Endothelial cell of umbilical vein (primary cell): ENCODE results near the gene CSF3. TPM values are rescaled to one million over a fixed set of nuclear protein-coding genes. Genes with fewer than 3 reads are reported as not detected.

Source experiments
- BruUV-seq: library from RNA; stranded (reverse); fragments of 400-500 nt; replicated peaks from 2 replicates; lab custom pipeline; 2021; lab: Mats Ljungman, UMichigan
- CTCF ChIA-PET: fragments of 300-600, 350-600 bp; sonication (Branson Sonifier 250); formaldehyde crosslinking; loops from one replicate; lab custom pipeline; 2021; ENCODE audit warnings: antibody characterized with exemption, inconsistent platforms; lab: Charles Lee
- POLR2A ChIA-PET: fragments of 300-600, 350-600 bp; sonication (Branson Sonifier 250); formaldehyde crosslinking; loops from one replicate; lab custom pipeline; 2021; ENCODE audit warnings: antibody characterized with exemption, inconsistent platforms; lab: Charles Lee
- DNase-seq: peaks from one replicate; pipeline ENCODE4 v3.0.0-alpha.2; 2011; ENCODE audit warnings: low read depth, low spot score
- FAIRE-seq: peaks from 2 replicates; lab custom pipeline; 2011; peaks lifted over from hg19 to GRCh38; lab: Jason Lieb, UNC
- H2AFZ ChIP-seq: 2 replicates; pipeline ENCODE4 v1.6.0; 2012; ENCODE audit warnings: low read depth, low read length, control low read depth, inconsistent platforms
- H3K27ac ChIP-seq: 2 replicates; pipeline ENCODE4 v1.5.1; 2011; ENCODE audit warnings: low read depth, mild to moderate bottlenecking, control low read depth, low read length, moderate library complexity; ENCODE audit not compliant: insufficient read depth
- H3K27me3 ChIP-seq, 2 experiments: 2 replicates each; pipeline versions ENCODE4 v1.6.0 to v1.6.1; 2011; ENCODE audit warnings: low read length in 2 of 2, mixed read lengths in 1 of 2; ENCODE audit not compliant: control insufficient read depth in 2 of 2, insufficient read depth in 2 of 2
- H3K36me3 ChIP-seq, 2 experiments: 2 replicates in 1 of 2; 3 replicates in 1 of 2; pipeline ENCODE4 v1.5.1; 2011; ENCODE audit warnings: low read length in 2 of 2, mild to moderate bottlenecking in 1 of 2, moderate library complexity in 1 of 2; ENCODE audit not compliant: control insufficient read depth in 2 of 2, insufficient read depth in 2 of 2; ENCODE audit errors: extremely low read depth in 1 of 2
- H3K4me1 ChIP-seq: 3 replicates; pipeline ENCODE4 v1.5.1; 2011; ENCODE audit warnings: mild to moderate bottlenecking, low read length; ENCODE audit not compliant: control insufficient read depth, insufficient read depth; ENCODE audit errors: extremely low read depth
- H3K4me2 ChIP-seq: 2 replicates; pipeline ENCODE4 v1.6.1; 2011; ENCODE audit warnings: low read length, control low read depth, mixed read lengths; ENCODE audit not compliant: insufficient read depth
- H3K4me3 ChIP-seq, 3 experiments: fragments of 200-600 bp in 1 of 3; sonication (generic), shearing (Covaris generic) in 1 of 3; replicated peaks in 1 of 3; 2 replicates each; pipeline ENCODE4 v1.5.1; 2011 to 2016; ENCODE audit warnings: control low read depth in 3 of 3, low read length in 3 of 3, mild to moderate bottlenecking in 2 of 3, inconsistent platforms in 1 of 3, low read depth in 1 of 3, moderate library complexity in 1 of 3; ENCODE audit not compliant: insufficient read depth in 1 of 3
- H3K79me2 ChIP-seq: 2 replicates; pipeline ENCODE4 v1.6.0; 2012; ENCODE audit warnings: low read length, inconsistent platforms; ENCODE audit not compliant: control insufficient read depth, insufficient read depth
- H3K9ac ChIP-seq: replicated peaks from 2 replicates; pipeline ENCODE3; 2011; ENCODE audit warnings: low read length, control low read depth; ENCODE audit not compliant: insufficient read depth; ENCODE audit errors: extremely low read depth
- H3K9me1 ChIP-seq: replicated peaks from 3 replicates; pipeline ENCODE4 v1.6.0; 2011; ENCODE audit warnings: mild to moderate bottlenecking, low read length; ENCODE audit not compliant: control insufficient read depth, insufficient read depth; ENCODE audit errors: extremely low read depth
- H3K9me3 ChIP-seq: replicated peaks from 2 replicates; pipeline ENCODE4 v1.5.1; 2012; ENCODE audit warnings: low read length, inconsistent platforms; ENCODE audit not compliant: control insufficient read depth, insufficient read depth
- H4K20me1 ChIP-seq: replicated peaks from 2 replicates; pipeline ENCODE3; 2011; ENCODE audit warnings: mild to moderate bottlenecking, low read length; ENCODE audit not compliant: control insufficient read depth, insufficient read depth; ENCODE audit errors: extremely low read depth
- EZH2 ChIP-seq: IDR thresholded peaks from 2 replicates; pipeline ENCODE4 v1.6.1; 2012; ENCODE audit warnings: borderline replicate concordance, low read depth, mild to moderate bottlenecking, moderate library complexity, low read length, inconsistent platforms; ENCODE audit not compliant: severe bottlenecking
- FOS ChIP-seq: IDR thresholded peaks from 2 replicates; pipeline ENCODE4 v1.6.1; 2011; ENCODE audit warnings: mild to moderate bottlenecking, low read length, moderate library complexity, borderline replicate concordance; ENCODE audit not compliant: insufficient read depth
- GATA2 ChIP-seq: IDR thresholded peaks from 2 replicates; pipeline ENCODE4 v1.7.0; 2011; ENCODE audit warnings: low read depth, mild to moderate bottlenecking, moderate library complexity, mixed read lengths, low read length; ENCODE audit not compliant: insufficient read length, insufficient read depth
- JUN ChIP-seq: IDR thresholded peaks from 2 replicates; pipeline ENCODE4 v1.6.1; 2011; ENCODE audit warnings: borderline replicate concordance, low read depth; ENCODE audit not compliant: insufficient read length, insufficient read depth
- MYC ChIP-seq: IDR thresholded peaks from one replicate; pipeline ENCODE4 v1.6.1; 2011; ENCODE audit warnings: mild to moderate bottlenecking, low read depth, low read length
- POLR2A ChIP-seq: IDR thresholded peaks from 2 replicates; pipeline ENCODE4 v1.6.1; 2012; ENCODE audit warnings: low read depth, mild to moderate bottlenecking, control low read depth, low read length
- POLR2AphosphoS5 ChIP-seq: IDR thresholded peaks from 2 replicates; pipeline ENCODE4 v1.6.1; 2012; ENCODE audit warnings: low read depth, mild to moderate bottlenecking, control low read depth, low read length, moderate library complexity; ENCODE audit not compliant: insufficient read depth
- dilution Hi-C: fragments of 300-500 bp; cut with MboI; formaldehyde crosslinking; loops from one replicate; pipeline ENCODE4 v1.15.0; 2019; ENCODE audit warnings: low sequenced_read_pairs; ENCODE audit not compliant: extremely low pct_ligation_motif_present
- intact Hi-C: fragments of 100-400 bp; cut with micrococcal nuclease; formaldehyde crosslinking; loops from one replicate; pipeline ENCODE4 v1.10.0; 2022
- polyA plus RNA-seq, 4 experiments: library from polyadenylated mRNA; depleted of rRNA in 3 of 4; stranded (reverse) in 3 of 4; unstranded in 1 of 4; fragments of >200 nt; gene quantifications; 2 replicates each; pipeline versions ENCODE4 v1.2.1 to v1.2.3, GENCODE V29; 2011 to 2012; ENCODE audit warnings: missing spikeins in 1 of 4
- total RNA-seq: library from RNA; stranded (reverse); gene quantifications from 2 replicates; pipeline ENCODE4 v1.2.3, GENCODE V29; 2021
- TF ChIP-seq, protein P1 (sequence below): IDR thresholded peaks from 2 replicates; pipeline ENCODE4 v1.6.1; 2011; ENCODE audit not compliant: insufficient read depth, insufficient read length
- TF ChIP-seq, protein P2 (sequence below), 2 donors: IDR thresholded peaks; 1 replicate in 1 of 2; 2 replicates in 1 of 2; pipeline ENCODE4 v1.5.1; 2011; ENCODE audit warnings: low read length in 2 of 2, mild to moderate bottlenecking in 2 of 2, moderate library complexity in 2 of 2, control low read depth in 1 of 2, inconsistent platforms in 1 of 2, low read depth in 1 of 2; ENCODE audit not compliant: insufficient read depth in 1 of 2; ENCODE audit errors: extremely low read depth in 1 of 2

CSF3 gene
- total and polyA plus RNA-seq, 2 donors (not counting 3 experiments of a cell fraction or from before 2014, with no cell fraction given): 1.0 to 2.9 TPM

DNA sequence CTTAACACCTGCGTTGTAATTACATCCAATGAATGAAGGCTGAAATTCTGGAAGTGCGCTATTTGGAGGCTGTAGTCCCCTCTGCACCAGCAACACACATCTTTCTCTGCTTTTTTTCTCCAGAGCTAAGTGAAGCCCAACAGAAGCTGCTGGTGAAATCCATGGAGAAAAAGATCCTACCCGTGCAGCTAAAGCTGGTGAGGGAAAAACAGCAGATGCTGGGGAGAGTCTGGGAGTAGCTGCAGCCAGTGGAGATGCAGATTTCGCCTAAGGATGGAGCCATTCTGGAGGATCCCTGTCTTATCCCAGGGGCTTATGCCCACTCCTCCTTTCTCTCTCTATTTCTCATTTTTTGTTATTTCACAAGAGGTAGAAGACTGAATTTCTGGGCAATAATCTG, 39.4 kb upstream of the CSF3 start:
- Histone ChIP-seq H3K4me1 (peaks cover 5% of the 10 kb centered on the region), H3K36me3 (no peaks in the 10 kb centered on the region), H3K4me3 (no peak overlapping the region), H3K9me1 (no peaks in the 10 kb centered on the region), H3K4me2 (no peak overlapping the region), H2AFZ (no peak overlapping the region), H4K20me1 (no peaks in the 10 kb centered on the region), H3K9ac (no peak overlapping the region), H3K27ac (no peak overlapping the region), H3K27me3 (peaks cover 17 to 28% of the 10 kb centered on the region in 2 experiments), H3K79me2 (peaks cover under 1% of the 10 kb centered on the region), H3K9me3 (no peaks in the 10 kb centered on the region)
- ChIA-PET CTCF (interaction anchor here (1.1 to 6.5 kb wide), 2 partner anchors 9 to 17 kb away, joined by 3 to 35 read pairs; no protein-coding TSS in a partner anchor), POLR2A (no interaction called here)
- no peak for FAIRE-seq
- intact Hi-C loops: no loop called here
- TF ChIP-seq JUN: no peak
- DNase-seq: no peak
- dilution Hi-C loops: no loop called here
- no TSS peak for BruUV-seq

DNA sequence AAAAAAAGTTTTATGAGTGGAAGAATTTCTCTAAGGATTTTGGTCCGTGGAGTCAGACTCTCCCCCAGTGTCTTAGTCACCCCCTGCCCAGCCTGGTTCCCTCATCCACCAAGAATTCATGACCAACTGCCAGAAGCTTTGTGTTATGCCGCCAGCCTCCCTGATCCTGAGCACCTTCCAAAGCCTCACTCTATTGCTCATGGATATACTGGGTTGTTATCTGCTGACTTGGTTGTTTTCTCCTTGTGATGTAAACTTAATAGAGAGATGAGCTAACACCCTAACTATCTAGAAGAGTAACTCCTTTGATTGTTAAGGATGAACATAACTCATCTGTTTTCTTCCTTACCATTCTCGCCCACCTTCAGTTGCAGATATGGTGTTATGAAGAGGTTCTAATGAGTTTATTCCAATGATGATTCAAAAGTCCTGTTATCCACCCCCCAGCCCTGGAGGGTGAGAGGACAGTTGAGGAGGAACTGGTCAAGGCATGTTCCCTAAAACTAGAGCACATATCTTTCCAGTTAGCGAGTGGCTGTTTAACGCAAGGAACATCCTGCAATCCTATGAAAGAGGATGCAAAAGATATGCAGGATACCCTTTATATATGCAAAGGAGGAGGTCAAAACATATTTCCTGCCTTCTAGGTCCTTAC, 36.1 kb upstream of the CSF3 start:
- ChIA-PET POLR2A (no interaction called here), CTCF (interaction anchor here (1.6 to 7.2 kb wide), 4 partner anchors 18 to 106 kb away, joined by 4 to 108 read pairs (median 18); partner anchors contain the start of gene CSF3)
- H3K9me1 ChIP-seq: no peaks in the 10 kb centered on the region
- no peak overlapping the region for H3K4me2 ChIP-seq
- FAIRE-seq (no peak), DNase-seq (no peak)
- H3K4me1 ChIP-seq: peaks cover 21% of the 10 kb centered on the region
- peaks cover 0 to 2% of the 10 kb centered on the region in 2 experiments for H3K36me3 ChIP-seq
- no peak overlapping the region for H3K4me3 ChIP-seq
- intact Hi-C loops (no loop called here), dilution Hi-C loops (no loop called here)
- no TSS peak for BruUV-seq
- no peak overlapping the region for H3K9ac ChIP-seq
- peaks cover 8 to 19% of the 10 kb centered on the region in 2 experiments for H3K27me3 ChIP-seq
- no peaks in the 10 kb centered on the region for H3K9me3 ChIP-seq
- TF ChIP-seq GATA2 (no peak), JUN (no peak), POLR2AphosphoS5 (no peak), MYC (no peak), POLR2A (no peak), EZH2 (no peak), FOS (no peak)
- TF ChIP-seq, protein P1, sequence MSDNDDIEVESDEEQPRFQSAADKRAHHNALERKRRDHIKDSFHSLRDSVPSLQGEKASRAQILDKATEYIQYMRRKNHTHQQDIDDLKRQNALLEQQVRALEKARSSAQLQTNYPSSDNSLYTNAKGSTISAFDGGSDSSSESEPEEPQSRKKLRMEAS: no peak
- TF ChIP-seq, protein P2, sequence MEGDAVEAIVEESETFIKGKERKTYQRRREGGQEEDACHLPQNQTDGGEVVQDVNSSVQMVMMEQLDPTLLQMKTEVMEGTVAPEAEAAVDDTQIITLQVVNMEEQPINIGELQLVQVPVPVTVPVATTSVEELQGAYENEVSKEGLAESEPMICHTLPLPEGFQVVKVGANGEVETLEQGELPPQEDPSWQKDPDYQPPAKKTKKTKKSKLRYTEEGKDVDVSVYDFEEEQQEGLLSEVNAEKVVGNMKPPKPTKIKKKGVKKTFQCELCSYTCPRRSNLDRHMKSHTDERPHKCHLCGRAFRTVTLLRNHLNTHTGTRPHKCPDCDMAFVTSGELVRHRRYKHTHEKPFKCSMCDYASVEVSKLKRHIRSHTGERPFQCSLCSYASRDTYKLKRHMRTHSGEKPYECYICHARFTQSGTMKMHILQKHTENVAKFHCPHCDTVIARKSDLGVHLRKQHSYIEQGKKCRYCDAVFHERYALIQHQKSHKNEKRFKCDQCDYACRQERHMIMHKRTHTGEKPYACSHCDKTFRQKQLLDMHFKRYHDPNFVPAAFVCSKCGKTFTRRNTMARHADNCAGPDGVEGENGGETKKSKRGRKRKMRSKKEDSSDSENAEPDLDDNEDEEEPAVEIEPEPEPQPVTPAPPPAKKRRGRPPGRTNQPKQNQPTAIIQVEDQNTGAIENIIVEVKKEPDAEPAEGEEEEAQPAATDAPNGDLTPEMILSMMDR (IDR thresholded peaks at IDR 0.05; ENCODE audit: extremely low read depth in 1 of 2, insufficient read depth in 1 of 2, low read depth in 1 of 2, low read length in 2 of 2): no peak
- H3K79me2 ChIP-seq: peaks cover 24% of the 10 kb centered on the region
- H3K27ac ChIP-seq: no peak overlapping the region
- no peak overlapping the region for H2AFZ ChIP-seq
- H4K20me1 ChIP-seq: no peaks in the 10 kb centered on the region
